Measurements from ENCODE around the gene TIMP1.
A peak's percentile ranks its signal among the peaks of the same experiment; 100 is the strongest.

TIMP1 gene

DNA sequence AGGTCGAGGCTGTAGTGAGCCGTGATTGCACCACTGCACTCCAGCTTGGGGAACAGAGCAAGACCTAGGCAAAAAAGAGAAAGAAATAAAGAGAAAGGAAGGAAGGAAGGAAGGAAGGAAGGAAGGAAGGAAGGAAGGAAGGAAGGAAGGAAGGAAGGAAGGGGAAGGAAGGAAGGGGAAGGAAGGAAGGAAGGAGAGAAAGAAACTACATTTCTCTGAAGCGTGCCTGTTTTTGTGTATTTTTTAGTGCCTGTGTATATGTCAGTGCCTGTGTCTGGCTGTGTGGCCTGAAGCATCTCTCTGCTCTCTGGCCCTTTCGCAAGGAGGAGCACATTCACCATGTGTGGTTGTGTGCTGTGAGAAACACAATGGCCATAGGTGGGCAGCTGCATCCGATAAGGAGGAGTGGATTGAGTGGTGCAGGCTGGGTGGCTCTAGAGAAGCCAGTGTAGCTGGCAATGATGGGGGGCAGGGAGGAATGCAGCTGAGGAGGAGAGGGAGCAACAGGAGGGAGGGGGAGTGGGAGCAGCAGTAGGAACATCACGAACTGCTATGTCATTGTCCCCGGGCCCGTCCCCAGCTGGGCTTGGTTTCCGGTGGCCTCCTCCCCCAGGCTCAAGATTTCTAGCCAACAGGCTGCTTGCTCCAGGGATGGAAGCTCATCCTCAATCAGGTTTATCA, 26.0 kb downstream of the TIMP1 start:
- no peak for DNase-seq

- DNase-seq = no peak
Observed at GRCh38 chrX:47610511-47610910, 28.3 kb downstream of the TIMP1 start.

GRCh38 chrX:47611489-47611888, 29.3 kb downstream of the TIMP1 start:
- DNase-seq = no peak

DNA sequence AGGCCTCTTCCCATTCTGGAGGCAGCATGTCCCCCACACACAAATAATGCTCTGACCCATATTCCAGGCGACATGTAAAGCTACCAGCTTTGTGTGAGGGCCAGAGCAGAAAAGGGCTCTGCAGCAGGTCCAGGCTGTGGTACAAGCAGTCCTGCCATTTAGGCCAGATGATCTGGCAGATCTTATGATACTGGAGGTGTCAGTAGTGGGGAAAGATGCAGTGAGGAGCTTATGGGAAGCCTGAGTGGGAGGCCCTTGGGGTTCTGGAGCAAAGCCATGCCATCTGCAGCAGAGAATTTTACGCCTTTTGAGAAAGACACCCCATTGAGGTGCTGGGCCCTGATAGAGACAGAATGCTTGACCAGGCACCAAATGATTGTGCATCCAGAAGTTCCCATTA, 29.7 kb downstream of the TIMP1 start:
- DNase-seq = no peak

- DNase-seq = no peak
Observed at GRCh38 chrX:47612418-47612817, 30.2 kb downstream of the TIMP1 start.

DNA sequence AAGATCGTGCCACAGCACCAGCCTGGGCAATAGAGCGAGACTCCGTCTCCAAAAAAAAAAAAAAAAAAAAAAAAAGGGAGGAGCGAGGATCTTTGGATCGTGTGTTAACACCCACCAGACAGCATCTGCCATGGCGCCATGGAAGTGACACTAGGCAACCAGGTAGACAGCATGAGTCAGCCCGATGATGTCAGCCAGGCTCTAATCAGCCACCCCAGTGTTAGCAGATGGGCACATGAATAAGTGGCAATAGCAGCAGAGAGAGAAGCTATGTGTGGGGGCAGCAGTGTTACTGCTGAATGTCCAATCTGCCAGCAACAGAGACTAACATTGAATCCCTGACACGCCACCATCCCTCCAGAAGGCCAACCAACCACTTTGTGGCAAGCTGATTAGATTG, 30.8 kb downstream of the TIMP1 start:
- no peak for DNase-seq

DNA sequence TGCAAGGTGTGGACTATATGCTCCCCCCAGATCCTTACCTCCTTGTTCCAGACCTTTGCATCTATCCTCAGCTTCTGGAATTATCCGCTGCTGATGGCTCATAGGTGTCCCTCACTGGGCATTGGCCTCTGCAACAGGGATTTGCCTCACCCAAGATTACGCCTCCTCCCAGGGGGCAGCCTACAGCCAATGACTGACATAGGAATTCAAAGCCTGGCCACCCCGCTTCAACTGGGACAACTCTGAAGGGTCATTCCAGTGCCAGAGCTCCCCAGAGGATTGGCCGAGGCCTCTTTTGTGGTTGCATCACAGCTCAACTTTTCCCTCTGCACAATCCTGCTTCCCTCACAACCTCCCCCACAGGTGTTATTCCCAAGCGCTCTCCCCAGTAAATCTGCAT, 32.4 kb downstream of the TIMP1 start:
- DNase-seq = no peak

- no peak for DNase-seq
Observed at GRCh38 chrX:47618923-47619485, 36.8 kb downstream of the TIMP1 start.

DNA sequence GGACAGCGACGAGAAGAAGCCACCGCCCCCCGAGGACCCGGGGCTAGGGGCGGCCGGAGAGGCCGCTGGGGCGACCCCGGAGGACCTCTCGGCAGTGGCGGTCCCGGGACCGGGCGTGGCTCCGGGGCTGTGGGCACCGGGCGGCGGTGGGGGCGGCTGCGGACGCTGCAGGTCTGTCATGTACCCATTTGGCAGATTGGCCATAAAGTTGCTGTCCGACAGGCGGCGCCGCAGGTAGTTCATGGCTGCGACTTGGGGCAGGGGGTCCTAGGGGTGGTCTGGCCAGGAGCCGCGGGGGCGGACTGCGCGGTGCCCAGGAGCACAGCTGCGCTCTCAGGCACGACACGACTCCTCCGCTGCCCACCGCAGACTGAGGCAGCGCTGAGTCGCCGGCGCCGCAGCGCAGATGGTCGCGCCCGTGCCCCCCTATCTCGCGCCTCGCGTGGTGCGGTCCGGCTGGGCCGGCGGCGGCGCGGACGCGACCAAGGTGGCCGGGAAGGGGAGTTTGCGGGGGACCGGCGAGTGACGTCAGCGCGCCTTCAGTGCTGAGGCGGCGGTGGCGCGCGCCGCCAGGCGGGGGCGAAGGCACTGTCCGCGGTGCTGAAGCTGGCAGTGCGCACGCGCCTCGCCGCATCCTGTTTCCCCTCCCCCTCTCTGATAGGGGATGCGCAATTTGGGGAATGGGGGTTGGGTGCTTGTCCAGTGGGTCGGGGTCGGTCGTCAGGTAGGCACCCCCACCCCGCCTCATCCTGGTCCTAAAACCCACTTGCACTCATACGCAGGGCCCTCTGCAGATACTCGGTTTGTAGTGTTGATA, 37.5 kb downstream of the TIMP1 start, which contains the start of gene SYN1:
SYN1 (minus strand) TSS at position 372 of the 817 bp plus-strand sequence; CDS start at position 243, 129 bp downstream.
- peak; percentile 86 for DNase-seq

- DNase-seq = no peak
Observed at GRCh38 chrX:47620303-47620685, 38.1 kb downstream of the TIMP1 start.

DNA sequence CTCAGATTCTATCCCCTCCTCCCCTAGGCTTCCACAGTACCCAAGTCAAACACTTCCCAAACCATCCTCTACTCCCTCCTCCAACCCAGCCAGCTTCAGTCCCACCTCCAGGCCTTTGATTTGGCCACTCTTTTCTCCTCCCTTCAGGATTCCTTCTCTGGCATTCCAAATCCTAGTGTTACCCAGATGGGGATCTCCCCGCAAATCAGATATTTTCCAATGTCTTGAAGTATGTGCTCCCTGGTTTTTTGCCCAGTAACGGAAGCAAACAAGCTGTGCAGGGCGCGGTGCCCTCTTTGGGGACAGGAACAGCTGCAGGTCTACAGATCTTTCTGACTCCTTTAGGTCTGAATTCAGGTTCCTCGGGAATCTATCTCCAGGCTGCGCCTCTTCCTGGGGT, 39.6 kb downstream of the TIMP1 start:
- no peak for DNase-seq

DNA sequence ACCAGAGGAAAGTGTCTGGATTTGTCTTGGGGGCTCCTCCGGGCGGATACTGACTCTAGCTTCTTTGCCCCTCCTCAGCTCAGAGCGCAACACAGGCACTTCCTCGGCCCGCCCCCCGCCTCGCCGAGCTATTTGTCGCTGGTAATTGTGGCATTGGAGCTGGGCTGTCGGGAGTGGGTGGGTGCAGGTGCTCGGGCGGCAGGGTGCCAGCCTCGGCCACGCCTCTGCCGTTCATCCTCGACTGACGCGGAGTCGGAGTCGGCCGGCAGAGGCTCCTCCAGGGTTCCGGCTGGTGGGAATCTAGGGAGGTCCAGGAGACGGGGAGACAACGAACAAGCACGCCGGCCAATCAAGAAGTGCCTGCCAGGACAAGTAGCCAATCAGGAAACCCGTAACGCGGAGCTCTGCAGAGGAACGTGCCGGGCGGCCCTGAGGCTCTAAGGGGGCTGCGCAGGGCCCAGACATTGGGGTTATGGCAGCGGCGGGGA, 41.3 kb downstream of the TIMP1 start:
- peak; percentile 75 for DNase-seq

GRCh38 chrX:47625365-47625764, 43.1 kb downstream of the TIMP1 start:
- DNase-seq = no peak

GRCh38 chrX:47628982-47629381, 46.7 kb downstream of the TIMP1 start:
- DNase-seq = no peak

DNA sequence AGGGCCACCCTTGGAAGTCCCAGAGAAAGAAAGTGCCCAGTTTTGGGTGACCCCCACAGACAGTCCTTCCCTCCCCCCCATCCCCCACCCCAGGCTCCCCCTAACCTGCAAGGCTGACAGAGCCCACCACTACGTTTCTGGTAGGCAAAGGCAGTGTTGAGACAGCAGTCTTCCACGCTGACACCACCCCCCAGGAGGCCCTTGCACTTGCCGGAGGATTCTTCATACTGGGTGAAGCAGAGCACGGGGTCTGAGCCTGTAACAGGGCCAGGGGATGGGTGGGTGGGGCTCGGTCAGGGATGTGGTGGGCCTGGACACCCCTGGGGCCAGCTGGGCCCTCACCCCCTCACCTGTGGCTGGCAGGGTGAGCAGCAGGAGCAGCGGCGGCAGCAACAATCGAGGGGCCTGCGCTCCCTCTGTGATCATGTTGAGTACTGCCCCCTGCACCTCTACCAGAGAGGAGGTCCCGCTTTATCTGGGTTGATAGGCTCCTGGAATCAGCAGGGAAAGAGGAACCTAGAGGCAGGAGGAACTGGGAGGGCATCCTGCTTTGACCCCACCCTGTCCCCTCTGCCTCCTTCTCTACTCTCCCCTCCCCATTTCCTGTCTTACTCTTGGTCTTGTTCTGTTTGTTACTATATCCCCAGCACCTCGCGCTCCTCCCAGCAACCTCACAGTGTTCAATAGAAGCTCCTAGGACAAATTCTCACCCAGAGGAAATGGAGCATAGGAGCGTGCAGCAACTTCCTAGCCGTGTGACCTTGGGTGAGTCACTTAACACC, 47.4 kb downstream of the TIMP1 start, which contains the start of gene CFP:
CFP (minus strand) TSS at position 512 of the 782 bp plus-strand sequence; CDS start at position 426, 86 bp downstream.
- no peak for DNase-seq

- no peak for DNase-seq
Observed at GRCh38 chrX:47631676-47632075, 49.4 kb downstream of the TIMP1 start.

DNA sequence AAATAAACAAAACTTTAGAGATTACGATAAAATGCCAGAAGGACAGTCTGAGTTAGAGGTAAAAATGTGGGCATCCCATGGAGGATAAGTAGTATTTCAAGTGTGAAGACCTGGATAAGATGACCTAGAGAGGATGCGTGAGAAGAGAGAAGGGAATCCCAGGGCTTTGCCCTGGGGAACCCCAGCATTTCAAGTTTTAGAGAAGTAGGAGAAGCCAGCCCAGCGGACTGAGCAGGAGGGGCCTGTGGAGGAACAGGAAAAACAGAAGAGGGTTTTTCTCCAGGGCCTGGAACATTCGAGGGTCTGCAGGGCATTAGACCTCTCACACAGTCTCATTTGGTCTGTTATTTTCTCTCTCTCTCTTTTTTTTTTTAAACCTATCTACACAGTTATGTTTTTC, 50.4 kb downstream of the TIMP1 start:
- no peak for DNase-seq

DNA sequence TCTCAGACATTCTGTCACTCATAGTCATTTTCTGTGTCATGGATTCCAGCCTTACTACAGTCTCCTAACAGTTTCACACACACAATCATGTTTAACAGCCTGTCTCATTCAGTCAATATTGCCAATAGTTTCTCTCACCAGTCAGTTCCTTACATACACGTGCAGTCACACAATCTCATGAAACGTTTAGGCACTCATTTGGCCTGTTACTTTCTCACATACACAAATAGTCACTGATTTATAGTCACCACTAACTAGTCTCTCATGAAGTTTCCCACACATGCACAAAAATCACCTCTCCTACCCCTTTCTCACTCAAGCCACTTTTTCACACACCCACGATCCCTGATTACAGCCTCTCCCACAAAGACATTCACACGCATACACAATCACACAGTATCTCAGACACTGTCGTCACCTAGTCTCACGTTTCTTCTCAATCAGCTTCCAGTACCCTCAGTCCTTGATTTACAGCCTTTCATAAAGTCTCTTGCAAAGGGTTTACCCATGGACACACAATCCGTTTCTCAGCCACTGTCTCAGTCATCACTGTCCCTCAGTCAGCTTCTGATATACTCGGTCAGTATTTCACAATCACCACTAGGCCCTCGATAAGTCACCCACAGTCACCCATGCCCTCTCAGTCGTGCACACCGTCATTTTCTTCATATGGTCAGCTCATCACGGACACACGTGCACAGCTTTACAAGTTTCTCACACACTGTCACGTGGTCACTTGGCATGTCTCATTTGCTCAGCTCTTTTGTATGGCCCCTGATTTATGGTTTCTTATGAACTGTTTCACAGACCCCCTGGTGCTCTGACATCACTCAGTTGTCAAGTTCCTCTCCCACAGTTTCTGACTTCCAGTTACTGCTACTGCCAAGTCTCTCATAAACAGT, 51.7 kb downstream of the TIMP1 start:
- DNase-seq = no peak

- DNase-seq = no peak
Observed at GRCh38 chrX:47634871-47635575, 52.8 kb downstream of the TIMP1 start.

All from femur (tissue), 1 donor.